ENCODE data around the gene METTL16.
"Not testable (repeated sequence)": the region's sequence is repeated elsewhere in the genome, so short reads cannot be mapped to it uniquely, and the experiment has no call there.

The METTL16 gene

DNA sequence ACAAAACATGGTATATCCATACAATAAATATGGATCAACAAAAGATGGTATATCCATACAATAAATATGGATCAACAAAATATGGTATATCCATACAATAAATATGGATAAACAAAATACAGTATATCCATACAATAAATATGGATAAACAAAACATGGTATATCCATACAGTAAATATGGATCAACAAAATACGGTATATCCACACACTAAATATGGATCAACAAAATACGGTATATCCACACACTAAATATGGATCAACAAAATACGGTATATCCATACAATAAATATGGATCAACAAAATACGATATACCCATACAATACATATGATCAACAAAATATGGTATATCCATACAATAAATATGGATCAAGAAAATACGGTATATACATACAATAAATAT, 8.1 kb downstream of the METTL16 start:
- DNase-seq, result no peak
- Mint-ChIP-seq H3K27me3 (ENCODE audit: low read depth, poor library complexity) (peaks cover 2% of the 10 kb centered on the region), H3K4me1 (peaks cover 5% of the 10 kb centered on the region), H3K27ac (no peak overlapping the region), H3K4me3 (no peak overlapping the region), H3K9me3 (peaks cover 47% of the 10 kb centered on the region), H3K36me3 (ENCODE audit: low read depth) (peaks cover 76% of the 10 kb centered on the region)
- TF ChIP-seq, protein P1, sequence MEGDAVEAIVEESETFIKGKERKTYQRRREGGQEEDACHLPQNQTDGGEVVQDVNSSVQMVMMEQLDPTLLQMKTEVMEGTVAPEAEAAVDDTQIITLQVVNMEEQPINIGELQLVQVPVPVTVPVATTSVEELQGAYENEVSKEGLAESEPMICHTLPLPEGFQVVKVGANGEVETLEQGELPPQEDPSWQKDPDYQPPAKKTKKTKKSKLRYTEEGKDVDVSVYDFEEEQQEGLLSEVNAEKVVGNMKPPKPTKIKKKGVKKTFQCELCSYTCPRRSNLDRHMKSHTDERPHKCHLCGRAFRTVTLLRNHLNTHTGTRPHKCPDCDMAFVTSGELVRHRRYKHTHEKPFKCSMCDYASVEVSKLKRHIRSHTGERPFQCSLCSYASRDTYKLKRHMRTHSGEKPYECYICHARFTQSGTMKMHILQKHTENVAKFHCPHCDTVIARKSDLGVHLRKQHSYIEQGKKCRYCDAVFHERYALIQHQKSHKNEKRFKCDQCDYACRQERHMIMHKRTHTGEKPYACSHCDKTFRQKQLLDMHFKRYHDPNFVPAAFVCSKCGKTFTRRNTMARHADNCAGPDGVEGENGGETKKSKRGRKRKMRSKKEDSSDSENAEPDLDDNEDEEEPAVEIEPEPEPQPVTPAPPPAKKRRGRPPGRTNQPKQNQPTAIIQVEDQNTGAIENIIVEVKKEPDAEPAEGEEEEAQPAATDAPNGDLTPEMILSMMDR (IDR thresholded peaks at IDR 0.05), result no peak

DNA sequence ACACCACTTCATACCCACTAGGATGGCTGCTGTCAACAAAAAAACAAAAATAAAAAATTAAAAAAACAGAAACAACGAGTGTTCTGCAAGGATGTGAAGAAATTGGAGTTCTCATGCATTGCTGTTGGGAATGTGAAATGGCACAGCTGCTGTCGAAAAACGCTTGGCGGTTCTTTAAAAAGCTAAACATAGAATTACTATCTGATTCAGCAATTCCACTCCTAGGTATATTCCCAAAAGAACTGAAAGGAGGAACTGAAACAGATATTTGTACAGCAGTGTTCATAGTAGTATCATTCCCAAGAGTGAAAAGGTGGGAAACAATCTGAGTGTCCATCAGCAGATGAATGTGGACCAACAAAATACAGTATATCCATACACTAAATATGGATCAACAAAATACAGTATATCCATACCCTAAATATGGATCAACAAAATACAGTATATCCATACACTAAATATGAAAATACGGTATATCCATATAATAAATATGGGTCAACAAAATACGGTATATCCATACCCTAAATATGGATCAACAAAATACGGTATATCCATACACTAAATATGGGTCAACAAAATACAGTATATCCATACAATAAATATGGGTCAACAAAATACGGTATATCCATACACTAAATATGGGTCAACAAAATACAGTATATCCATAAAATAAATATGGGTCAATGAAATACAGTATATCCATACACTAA, 8.7 kb downstream of the METTL16 start:
- peaks cover 2% of the 10 kb centered on the region for H3K27me3 Mint-ChIP-seq (ENCODE audit: low read depth, poor library complexity)
- DNase-seq, result no peak
- H3K27ac Mint-ChIP-seq, result no peak overlapping the region
- peaks cover 41% of the 10 kb centered on the region for H3K9me3 Mint-ChIP-seq
- H3K4me1 Mint-ChIP-seq, result no peaks in the 10 kb centered on the region
- TF ChIP-seq, protein P1 (IDR thresholded peaks at IDR 0.05), result no peak
- H3K36me3 Mint-ChIP-seq (ENCODE audit: low read depth), result peaks cover 76% of the 10 kb centered on the region
- no peak overlapping the region for H3K4me3 Mint-ChIP-seq

DNA sequence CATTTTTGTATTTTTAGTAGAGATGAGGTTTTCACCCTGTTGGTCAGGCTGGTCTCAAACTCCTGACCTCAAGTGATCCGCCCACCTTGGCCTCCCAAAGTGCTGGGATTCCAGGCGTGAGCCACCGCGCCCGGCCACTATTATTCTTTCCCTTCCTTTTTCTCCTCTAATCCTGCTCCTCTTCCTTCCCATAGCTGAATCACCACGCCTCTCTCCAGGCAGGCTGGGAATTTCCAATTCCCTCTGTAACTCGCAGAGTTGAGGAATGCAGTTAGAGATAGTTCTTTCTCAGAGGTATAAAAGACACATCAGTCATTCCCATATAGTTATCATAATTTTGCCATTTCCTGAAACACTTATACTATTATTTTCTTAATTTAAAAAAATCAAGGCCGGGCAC, 11.2 kb downstream of the METTL16 start:
- H3K4me1 Mint-ChIP-seq, result no peaks in the 10 kb centered on the region
- H3K4me3 Mint-ChIP-seq, result no peak overlapping the region
- no peak for DNase-seq
- H3K9me3 Mint-ChIP-seq, result peaks cover 27% of the 10 kb centered on the region
- H3K27ac Mint-ChIP-seq, result no peak overlapping the region
- H3K36me3 Mint-ChIP-seq (ENCODE audit: low read depth), result peaks cover 77% of the 10 kb centered on the region
- TF ChIP-seq, protein P1 (IDR thresholded peaks at IDR 0.05), result no peak
- H3K27me3 Mint-ChIP-seq (ENCODE audit: low read depth, poor library complexity), result peaks cover 2% of the 10 kb centered on the region

DNA sequence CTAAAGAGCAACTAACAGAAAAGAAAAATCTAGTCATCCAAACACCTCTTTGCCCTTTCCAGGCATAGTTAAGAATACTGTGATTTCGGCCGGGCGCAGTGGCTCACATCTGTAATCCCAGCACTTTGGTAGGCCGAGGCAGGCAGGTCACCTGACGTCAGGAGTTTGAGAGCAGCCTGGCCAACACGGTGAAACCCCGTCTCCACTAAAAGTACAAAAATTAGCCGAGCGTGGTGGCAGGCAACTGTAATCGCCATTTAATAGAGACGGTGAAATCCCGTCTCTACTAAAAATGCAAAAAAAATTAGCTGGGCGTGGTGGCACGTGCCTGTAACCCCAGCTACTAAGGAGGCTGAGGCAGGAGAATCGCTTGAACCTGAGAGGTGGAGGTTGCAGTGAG, 22.4 kb downstream of the METTL16 start:
- H3K4me3 Mint-ChIP-seq; H3K9me3 Mint-ChIP-seq; H3K27me3 Mint-ChIP-seq (ENCODE audit: low read depth, poor library complexity); DNase-seq; H3K27ac Mint-ChIP-seq: not testable (repeated sequence)
- Mint-ChIP-seq H3K36me3 (ENCODE audit: low read depth) (peaks cover 39% of the 10 kb centered on the region), H3K4me1 (peaks cover 19% of the 10 kb centered on the region)

DNA sequence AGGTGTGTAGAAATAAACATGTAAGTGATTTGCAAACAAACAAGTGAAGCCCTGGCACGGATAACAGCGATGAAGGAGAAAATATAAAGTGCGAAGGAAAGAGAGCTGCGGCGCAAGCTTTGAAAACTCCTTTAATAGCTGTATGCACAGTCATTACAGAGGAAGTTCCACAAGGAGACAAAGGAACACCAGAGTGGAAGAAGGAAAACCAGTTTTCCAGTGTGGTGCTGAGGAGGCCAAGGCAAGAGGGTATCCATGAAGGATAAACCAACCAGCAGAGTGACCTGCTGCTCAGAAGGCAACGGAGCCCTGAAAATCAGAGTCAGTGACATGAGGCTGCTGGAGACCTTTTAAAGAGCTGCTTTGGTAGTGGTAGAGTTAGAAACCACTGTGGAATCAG, 24.4 kb downstream of the METTL16 start:
- Mint-ChIP-seq H3K27me3 (ENCODE audit: low read depth, poor library complexity) (no peaks in the 10 kb centered on the region), H3K4me3 (no peak overlapping the region), H3K4me1 (peaks cover 20% of the 10 kb centered on the region), H3K27ac (no peak overlapping the region), H3K9me3 (no peaks in the 10 kb centered on the region), H3K36me3 (ENCODE audit: low read depth) (peaks cover 22% of the 10 kb centered on the region)
- TF ChIP-seq, protein P1 (IDR thresholded peaks at IDR 0.05), result no peak
- no peak for DNase-seq

DNA sequence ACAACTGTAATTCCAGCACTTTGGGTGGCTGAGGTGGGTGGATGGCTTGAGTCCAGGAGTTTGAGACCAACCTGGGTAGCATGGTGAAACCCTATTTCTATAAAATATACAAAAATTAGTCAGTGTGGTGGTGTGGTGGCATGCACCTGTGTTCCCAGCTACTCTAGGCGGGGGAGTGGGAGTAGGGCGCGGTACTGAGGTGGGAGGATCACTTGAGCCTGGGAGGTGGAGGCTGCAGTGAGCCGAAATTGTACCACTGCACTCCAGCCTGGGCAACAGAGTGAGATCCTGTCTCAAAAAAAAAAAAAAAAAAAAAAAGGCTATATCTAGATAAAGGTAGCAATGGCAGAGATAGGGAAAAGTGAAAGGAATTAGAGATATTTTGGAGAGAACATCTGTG, 25.0 kb downstream of the METTL16 start:
- not testable (repeated sequence) for H3K27ac Mint-ChIP-seq; DNase-seq; H3K4me3 Mint-ChIP-seq; H3K27me3 Mint-ChIP-seq (ENCODE audit: low read depth, poor library complexity); H3K9me3 Mint-ChIP-seq
- H3K4me1 Mint-ChIP-seq, result peaks cover 20% of the 10 kb centered on the region
- peaks cover 18% of the 10 kb centered on the region for H3K36me3 Mint-ChIP-seq (ENCODE audit: low read depth)

DNA sequence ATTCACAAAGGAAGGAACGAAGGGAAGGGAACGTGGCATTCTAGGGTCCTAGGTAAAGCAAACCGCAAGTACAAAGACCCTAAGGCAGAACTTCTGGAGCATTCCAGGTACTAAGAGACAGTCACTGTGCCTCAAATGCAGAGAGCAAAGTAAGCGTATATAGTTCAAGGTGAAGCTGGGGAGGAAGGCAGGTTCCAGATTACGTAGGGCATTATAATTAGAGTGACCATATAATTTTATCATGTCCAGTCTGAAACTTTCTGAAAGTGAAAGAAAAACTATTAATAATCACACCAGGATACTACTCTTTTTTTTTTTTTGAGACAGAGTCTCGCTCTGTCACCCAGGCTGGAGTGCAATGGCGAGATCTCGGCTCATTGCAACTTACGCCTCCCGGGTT, 25.7 kb downstream of the METTL16 start:
- TF ChIP-seq, protein P1 (IDR thresholded peaks at IDR 0.05), result no peak
- H3K9me3 Mint-ChIP-seq, result no peaks in the 10 kb centered on the region
- H3K27ac Mint-ChIP-seq, result peak overlapping the region; percentile 61
- H3K36me3 Mint-ChIP-seq (ENCODE audit: low read depth), result peaks cover 18% of the 10 kb centered on the region
- H3K27me3 Mint-ChIP-seq (ENCODE audit: low read depth, poor library complexity), result no peaks in the 10 kb centered on the region
- peaks cover 16% of the 10 kb centered on the region for H3K4me1 Mint-ChIP-seq
- no peak overlapping the region for H3K4me3 Mint-ChIP-seq
- DNase-seq, result no peak

All from nephron progenitor cell (in vitro differentiated cells).